HG03025 (cell line): Measurements from ENCODE around the gene UBR3.
"Not testable (repeated sequence)": the region's sequence is repeated elsewhere in the genome, so short reads cannot be mapped to it uniquely, and the experiment has no call there.

ENCODE experiments used
- ATAC-seq: cut with Tn5 transposase; IDR thresholded peaks from one replicate; pipeline ENCODE4 v1.9.1; 2021; ENCODE audit warnings: mild to moderate bottlenecking, moderate library complexity; ENCODE audit not compliant: unreplicated experiment, low FRiP score

UBR3 gene

GRCh38 chr2:170087413-170087793, 260.1 kb downstream of the UBR3 start:
- no peak for ATAC-seq

- ATAC-seq: no peak
Observed at GRCh38 chr2:170088776-170089175, 261.5 kb downstream of the UBR3 start.

GRCh38 chr2:170090229-170090628, 263.0 kb downstream of the UBR3 start:
- ATAC-seq: no peak

GRCh38 chr2:170091436-170091835, 264.2 kb downstream of the UBR3 start:
- no peak for ATAC-seq

GRCh38 chr2:170092436-170093060, 265.3 kb downstream of the UBR3 start:
- no peak for ATAC-seq

- no peak for ATAC-seq
Observed at GRCh38 chr2:170095380-170095779, 268.1 kb downstream of the UBR3 start.

GRCh38 chr2:170098626-170099312, 271.5 kb downstream of the UBR3 start:
- no peak for ATAC-seq

GRCh38 chr2:170101789-170102188, 274.5 kb downstream of the UBR3 start:
- ATAC-seq: no peak

- no peak for ATAC-seq
Observed at GRCh38 chr2:170106102-170106840, 279.0 kb downstream of the UBR3 start.

GRCh38 chr2:170113168-170113894, 286.1 kb downstream of the UBR3 start:
- no peak for ATAC-seq

- no peak for ATAC-seq
Observed at GRCh38 chr2:170115501-170116229, 288.4 kb downstream of the UBR3 start.

GRCh38 chr2:170118641-170119040, 291.4 kb downstream of the UBR3 start:
- no peak for ATAC-seq

- ATAC-seq: not testable (repeated sequence)
Observed at GRCh38 chr2:170119326-170119725, 292.1 kb downstream of the UBR3 start.

- ATAC-seq: no peak
Observed at GRCh38 chr2:170121689-170122088, 294.4 kb downstream of the UBR3 start.

- ATAC-seq: no peak
Observed at GRCh38 chr2:170122883-170123547, 295.8 kb downstream of the UBR3 start.

- no peak for ATAC-seq
Observed at GRCh38 chr2:170123593-170123992, 296.3 kb downstream of the UBR3 start.

GRCh38 chr2:170126138-170126728, 299.0 kb downstream of the UBR3 start:
- ATAC-seq: not testable (repeated sequence)
